Measurements from ENCODE around the gene PCDHGA7. TPM values are rescaled to one million over a fixed set of nuclear protein-coding genes. Genes with fewer than 3 reads are reported as not detected.
"Not testable (repeated sequence)": the region's sequence is repeated elsewhere in the genome, so short reads cannot be mapped to it uniquely, and the experiment has no call there.

PCDHGA7 gene
- total RNA-seq, 1 experiment from 2014 or later: 0.18 TPM

DNA sequence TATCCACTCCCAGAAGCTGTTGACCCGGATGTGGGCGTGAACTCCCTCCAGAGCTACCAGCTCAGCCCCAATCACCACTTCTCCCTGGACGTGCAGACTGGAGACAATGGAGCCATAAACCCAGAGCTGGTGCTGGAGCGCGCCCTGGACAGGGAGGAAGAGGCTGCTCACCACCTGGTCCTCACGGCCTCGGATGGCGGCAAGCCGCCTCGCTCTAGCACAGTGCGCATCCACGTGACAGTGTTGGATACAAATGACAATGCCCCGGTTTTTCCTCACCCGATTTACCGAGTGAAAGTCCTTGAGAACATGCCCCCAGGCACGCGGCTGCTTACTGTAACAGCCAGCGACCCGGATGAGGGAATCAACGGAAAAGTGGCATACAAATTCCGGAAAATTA, 10.7 kb downstream of the PCDHGA7 start:
- no peak for DNase-seq (ENCODE audit: low read depth, low spot score)
- in situ Hi-C loops (cut with HindIII; ENCODE audit: low pct_unique_long_range_greater_than_20kb, low sequenced_read_pairs) (no loop called here), intact Hi-C loops (cut with micrococcal nuclease; ENCODE audit: unreplicated experiment) (no loop called here)
- TF ChIP-seq, protein P1, sequence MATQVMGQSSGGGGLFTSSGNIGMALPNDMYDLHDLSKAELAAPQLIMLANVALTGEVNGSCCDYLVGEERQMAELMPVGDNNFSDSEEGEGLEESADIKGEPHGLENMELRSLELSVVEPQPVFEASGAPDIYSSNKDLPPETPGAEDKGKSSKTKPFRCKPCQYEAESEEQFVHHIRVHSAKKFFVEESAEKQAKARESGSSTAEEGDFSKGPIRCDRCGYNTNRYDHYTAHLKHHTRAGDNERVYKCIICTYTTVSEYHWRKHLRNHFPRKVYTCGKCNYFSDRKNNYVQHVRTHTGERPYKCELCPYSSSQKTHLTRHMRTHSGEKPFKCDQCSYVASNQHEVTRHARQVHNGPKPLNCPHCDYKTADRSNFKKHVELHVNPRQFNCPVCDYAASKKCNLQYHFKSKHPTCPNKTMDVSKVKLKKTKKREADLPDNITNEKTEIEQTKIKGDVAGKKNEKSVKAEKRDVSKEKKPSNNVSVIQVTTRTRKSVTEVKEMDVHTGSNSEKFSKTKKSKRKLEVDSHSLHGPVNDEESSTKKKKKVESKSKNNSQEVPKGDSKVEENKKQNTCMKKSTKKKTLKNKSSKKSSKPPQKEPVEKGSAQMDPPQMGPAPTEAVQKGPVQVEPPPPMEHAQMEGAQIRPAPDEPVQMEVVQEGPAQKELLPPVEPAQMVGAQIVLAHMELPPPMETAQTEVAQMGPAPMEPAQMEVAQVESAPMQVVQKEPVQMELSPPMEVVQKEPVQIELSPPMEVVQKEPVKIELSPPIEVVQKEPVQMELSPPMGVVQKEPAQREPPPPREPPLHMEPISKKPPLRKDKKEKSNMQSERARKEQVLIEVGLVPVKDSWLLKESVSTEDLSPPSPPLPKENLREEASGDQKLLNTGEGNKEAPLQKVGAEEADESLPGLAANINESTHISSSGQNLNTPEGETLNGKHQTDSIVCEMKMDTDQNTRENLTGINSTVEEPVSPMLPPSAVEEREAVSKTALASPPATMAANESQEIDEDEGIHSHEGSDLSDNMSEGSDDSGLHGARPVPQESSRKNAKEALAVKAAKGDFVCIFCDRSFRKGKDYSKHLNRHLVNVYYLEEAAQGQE (IDR thresholded peaks at IDR 0.05; ENCODE audit: insufficient read depth in 1 of 2, low read depth in 2 of 2, low read length in 1 of 2): no peak
- no peak for TF ChIP-seq TCF7L2 (IDR thresholded peaks at IDR 0.05; ENCODE audit: low read depth, low read length)
- TF ChIP-seq SIN3A (IDR thresholded peaks at IDR 0.05; ENCODE audit: borderline replicate concordance, insufficient read depth, low read depth, low read length): no peak
- TF ChIP-seq, protein P2, sequence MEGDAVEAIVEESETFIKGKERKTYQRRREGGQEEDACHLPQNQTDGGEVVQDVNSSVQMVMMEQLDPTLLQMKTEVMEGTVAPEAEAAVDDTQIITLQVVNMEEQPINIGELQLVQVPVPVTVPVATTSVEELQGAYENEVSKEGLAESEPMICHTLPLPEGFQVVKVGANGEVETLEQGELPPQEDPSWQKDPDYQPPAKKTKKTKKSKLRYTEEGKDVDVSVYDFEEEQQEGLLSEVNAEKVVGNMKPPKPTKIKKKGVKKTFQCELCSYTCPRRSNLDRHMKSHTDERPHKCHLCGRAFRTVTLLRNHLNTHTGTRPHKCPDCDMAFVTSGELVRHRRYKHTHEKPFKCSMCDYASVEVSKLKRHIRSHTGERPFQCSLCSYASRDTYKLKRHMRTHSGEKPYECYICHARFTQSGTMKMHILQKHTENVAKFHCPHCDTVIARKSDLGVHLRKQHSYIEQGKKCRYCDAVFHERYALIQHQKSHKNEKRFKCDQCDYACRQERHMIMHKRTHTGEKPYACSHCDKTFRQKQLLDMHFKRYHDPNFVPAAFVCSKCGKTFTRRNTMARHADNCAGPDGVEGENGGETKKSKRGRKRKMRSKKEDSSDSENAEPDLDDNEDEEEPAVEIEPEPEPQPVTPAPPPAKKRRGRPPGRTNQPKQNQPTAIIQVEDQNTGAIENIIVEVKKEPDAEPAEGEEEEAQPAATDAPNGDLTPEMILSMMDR (IDR thresholded peaks at IDR 0.05): no peak
- TF ChIP-seq POLR2AphosphoS5 (IDR thresholded peaks at IDR 0.05; ENCODE audit: low read depth, low read length): no peak
- ChIA-PET CTCF (no interaction called here), POLR2A (no interaction called here)
- Histone ChIP-seq H3K4me1 (ENCODE audit: control insufficient read depth, insufficient read depth, low read length) (no peaks in the 10 kb centered on the region), H3K36me3 (ENCODE audit: control insufficient read depth, insufficient read depth, low read length) (no peaks in the 10 kb centered on the region), H3K27ac (ENCODE audit: low read length) (no peak overlapping the region), H3K27me3 (ENCODE audit: control insufficient read depth, insufficient read depth, low read length) (no peaks in the 10 kb centered on the region; the same call in 1 of the 2 replicates), H3K4me3 (ENCODE audit: low read depth in 2 of 2, low read length in 2 of 2) (no peak overlapping the region), H3K9me3 (ENCODE audit: control insufficient read depth, insufficient read depth, low read depth, low read length) (no peaks in the 10 kb centered on the region; the same call in 1 of the 2 replicates)
- ATAC-seq: no peak
- BruUV-seq (replicated peaks): no TSS peak

DNA sequence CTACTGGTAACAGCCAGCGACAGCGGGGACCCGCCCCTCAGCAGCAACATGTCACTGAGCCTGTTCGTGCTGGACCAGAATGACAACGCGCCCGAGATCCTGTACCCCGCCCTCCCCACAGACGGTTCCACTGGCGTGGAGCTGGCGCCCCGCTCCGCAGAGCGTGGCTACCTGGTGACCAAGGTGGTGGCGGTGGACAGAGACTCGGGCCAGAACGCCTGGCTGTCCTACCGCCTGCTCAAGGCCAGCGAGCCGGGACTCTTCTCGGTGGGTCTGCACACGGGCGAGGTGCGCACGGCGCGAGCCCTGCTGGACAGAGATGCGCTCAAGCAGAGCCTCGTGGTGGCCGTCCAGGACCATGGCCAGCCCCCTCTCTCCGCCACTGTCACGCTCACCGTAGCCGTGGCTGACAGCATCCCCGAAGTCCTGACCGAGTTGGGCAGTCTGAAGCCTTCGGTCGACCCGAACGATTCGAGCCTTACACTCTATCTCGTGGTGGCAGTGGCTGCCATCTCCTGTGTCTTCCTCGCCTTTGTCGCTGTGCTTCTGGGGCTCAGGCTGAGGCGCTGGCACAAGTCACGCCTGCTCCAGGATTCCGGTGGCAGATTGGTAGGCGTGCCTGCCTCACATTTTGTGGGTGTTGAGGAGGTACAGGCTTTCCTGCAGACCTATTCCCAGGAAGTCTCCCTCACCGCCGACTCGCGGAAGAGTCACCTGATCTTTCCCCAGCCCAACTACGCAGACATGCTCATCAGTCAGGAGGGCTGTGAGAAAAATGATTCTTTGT, 12.1 kb downstream of the PCDHGA7 start:
- in situ Hi-C loops (cut with HindIII; ENCODE audit: low pct_unique_long_range_greater_than_20kb, low sequenced_read_pairs); POLR2A ChIA-PET; CTCF ChIA-PET; H3K27me3 ChIP-seq (ENCODE audit: control insufficient read depth, insufficient read depth, low read length); H3K27ac ChIP-seq (ENCODE audit: low read length); H3K4me3 ChIP-seq (ENCODE audit: low read depth in 2 of 2, low read length in 2 of 2); intact Hi-C loops (cut with micrococcal nuclease; ENCODE audit: unreplicated experiment); ATAC-seq; H3K36me3 ChIP-seq (ENCODE audit: control insufficient read depth, insufficient read depth, low read length); H3K9me3 ChIP-seq (ENCODE audit: control insufficient read depth, insufficient read depth, low read depth, low read length); BruUV-seq (replicated peaks); H3K4me1 ChIP-seq (ENCODE audit: control insufficient read depth, insufficient read depth, low read length); DNase-seq (ENCODE audit: low read depth, low spot score): not testable (repeated sequence)
